ENCODE data around the gene ASTL. TPM values are rescaled to one million over a fixed set of nuclear protein-coding genes. Genes with fewer than 3 reads are reported as not detected.

Gene ASTL
- total RNA-seq, 1 donor from 2014 or later = not detected

GRCh38 chr2:96136129-96136720 is 2.1 kb downstream of the ASTL start:
- Mint-ChIP-seq H3K27me3 (ENCODE audit: insufficient read depth, low read depth) (peaks cover 2% of the 10 kb centered on the region), H3K9me3 (no peaks in the 10 kb centered on the region), H3K4me1 (no peaks in the 10 kb centered on the region), H3K36me3 (no peaks in the 10 kb centered on the region), H3K4me3 (no peak overlapping the region), H3K27ac (no peak overlapping the region)
- no peaks in the 10 kb centered on the region for H3K27me3 ChIP-seq
- H3K79me2 ChIP-seq (ENCODE audit: low read depth) = no peaks in the 10 kb centered on the region
- no peaks in the 10 kb centered on the region for H3K36me3 ChIP-seq
- no peaks in the 10 kb centered on the region for H3K4me1 ChIP-seq
- H3K27ac ChIP-seq = no peak overlapping the region
- TF ChIP-seq EZH2 (IDR thresholded peaks at IDR 0.05) (no peak), CTCF (IDR thresholded peaks at IDR 0.05) (no peak), EZH2phosphoT487 (IDR thresholded peaks at IDR 0.05) (no peak)
- no peak overlapping the region for H3K9ac ChIP-seq
- no peak for DNase-seq (ENCODE audit: low spot score)
- no peaks in the 10 kb centered on the region for H4K20me1 ChIP-seq (ENCODE audit: low read depth)
- no peak overlapping the region for H3K4me2 ChIP-seq
- H3K4me3 ChIP-seq = no peak overlapping the region
- H3F3A ChIP-seq (ENCODE audit: low read depth) = no peaks in the 10 kb centered on the region
- H2AFZ ChIP-seq (replicated peaks) = no peak overlapping the region
- H3K9me3 ChIP-seq (ENCODE audit: low read depth) = no peaks in the 10 kb centered on the region

DNA sequence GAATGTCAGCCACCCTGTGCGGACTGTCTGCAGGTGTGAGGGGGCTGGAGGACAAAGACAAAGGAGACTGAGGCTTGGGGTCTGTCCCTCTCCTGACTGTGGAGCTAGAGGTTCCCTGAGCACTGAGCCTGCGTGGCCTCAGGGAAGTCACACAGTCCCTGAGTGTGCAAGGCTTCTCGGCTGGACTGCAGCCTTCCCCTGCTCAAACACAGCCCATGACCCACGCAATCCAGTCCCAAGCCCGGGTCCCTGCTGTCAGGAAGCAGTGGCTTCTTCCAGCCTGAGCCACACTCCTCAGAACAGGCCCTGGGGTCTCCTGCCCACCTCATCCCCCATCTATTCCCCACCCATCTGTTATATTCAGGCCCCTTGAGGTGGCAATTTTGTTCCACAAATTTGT is 2.7 kb downstream of the ASTL start:
- H3K27ac Mint-ChIP-seq = no peak overlapping the region
- no peaks in the 10 kb centered on the region for H3K4me1 Mint-ChIP-seq
- peaks cover 2% of the 10 kb centered on the region for H3K27me3 Mint-ChIP-seq (ENCODE audit: insufficient read depth, low read depth)

GRCh38 chr2:96135171-96135570 is 3.1 kb downstream of the ASTL start:
- no peaks in the 10 kb centered on the region for H4K20me1 ChIP-seq (ENCODE audit: low read depth)
- H3K27ac ChIP-seq = no peak overlapping the region
- DNase-seq (ENCODE audit: low spot score) = no peak
- H3K27me3 Mint-ChIP-seq (ENCODE audit: insufficient read depth, low read depth) = peaks cover 4% of the 10 kb centered on the region
- no peaks in the 10 kb centered on the region for H3K27me3 ChIP-seq
- H3K4me1 Mint-ChIP-seq = no peaks in the 10 kb centered on the region
- H3K36me3 ChIP-seq = no peaks in the 10 kb centered on the region
- H3K79me2 ChIP-seq (ENCODE audit: low read depth) = no peaks in the 10 kb centered on the region
- H2AFZ ChIP-seq (replicated peaks) = no peak overlapping the region
- no peak overlapping the region for H3K27ac Mint-ChIP-seq
- no peak overlapping the region for H3K4me3 Mint-ChIP-seq
- no peaks in the 10 kb centered on the region for H3F3A ChIP-seq (ENCODE audit: low read depth)
- H3K9me3 ChIP-seq (ENCODE audit: low read depth) = no peaks in the 10 kb centered on the region
- no peaks in the 10 kb centered on the region for H3K36me3 Mint-ChIP-seq
- TF ChIP-seq EZH2phosphoT487 (IDR thresholded peaks at IDR 0.05) (no peak), CTCF (IDR thresholded peaks at IDR 0.05) (no peak), EZH2 (IDR thresholded peaks at IDR 0.05) (no peak)
- no peak overlapping the region for H3K4me2 ChIP-seq
- no peak overlapping the region for H3K9ac ChIP-seq
- H3K9me3 Mint-ChIP-seq = no peaks in the 10 kb centered on the region
- H3K4me1 ChIP-seq = no peaks in the 10 kb centered on the region
- H3K4me3 ChIP-seq = no peak overlapping the region

More for the DNA sequence above, 2.7 kb downstream of the ASTL start:
- no peak for DNase-seq (ENCODE audit: low spot score)
- Histone ChIP-seq H3K4me1 (no peaks in the 10 kb centered on the region), H4K20me1 (ENCODE audit: low read depth) (no peaks in the 10 kb centered on the region), H3K27me3 (no peaks in the 10 kb centered on the region), H3K9me3 (ENCODE audit: low read depth) (no peaks in the 10 kb centered on the region), H3K27ac (no peak overlapping the region), H3K4me2 (no peak overlapping the region), H3K4me3 (no peak overlapping the region), H3K79me2 (ENCODE audit: low read depth) (no peaks in the 10 kb centered on the region), H2AFZ (replicated peaks) (no peak overlapping the region), H3K9ac (no peak overlapping the region), H3F3A (ENCODE audit: low read depth) (no peaks in the 10 kb centered on the region), H3K36me3 (no peaks in the 10 kb centered on the region)
- TF ChIP-seq EZH2phosphoT487 (IDR thresholded peaks at IDR 0.05) = no peak
- no peak for TF ChIP-seq EZH2 (IDR thresholded peaks at IDR 0.05)
- H3K9me3 Mint-ChIP-seq = no peaks in the 10 kb centered on the region
- no peaks in the 10 kb centered on the region for H3K36me3 Mint-ChIP-seq
- no peak overlapping the region for H3K4me3 Mint-ChIP-seq

DNA sequence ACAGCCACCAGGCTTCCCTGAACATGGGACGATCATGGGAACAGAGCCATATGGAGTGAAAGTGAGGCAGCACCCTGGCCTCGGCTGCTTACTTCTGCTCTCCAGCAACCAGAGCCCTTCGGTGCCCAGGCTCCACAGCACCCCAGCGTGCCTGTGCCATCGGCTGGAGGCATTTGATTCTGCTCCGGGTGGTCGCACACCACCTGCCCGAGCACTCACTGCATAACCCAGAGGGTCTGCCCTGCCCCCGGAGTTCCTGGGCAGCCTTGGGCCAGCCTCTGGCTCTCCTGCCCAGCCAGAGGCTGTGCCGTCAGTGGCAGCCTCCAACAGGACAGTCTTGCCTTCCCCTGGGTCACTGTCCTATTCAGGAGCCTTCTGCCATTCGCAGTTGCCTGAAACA is 3.9 kb downstream of the ASTL start:
- no peak overlapping the region for H3K4me3 Mint-ChIP-seq
- Histone ChIP-seq H3F3A (ENCODE audit: low read depth) (no peaks in the 10 kb centered on the region), H3K36me3 (no peaks in the 10 kb centered on the region), H3K27ac (no peak overlapping the region), H3K79me2 (ENCODE audit: low read depth) (no peaks in the 10 kb centered on the region), H3K4me3 (no peak overlapping the region), H3K9ac (no peak overlapping the region), H2AFZ (replicated peaks) (no peak overlapping the region), H4K20me1 (ENCODE audit: low read depth) (no peaks in the 10 kb centered on the region), H3K9me3 (ENCODE audit: low read depth) (no peaks in the 10 kb centered on the region), H3K27me3 (no peaks in the 10 kb centered on the region), H3K4me1 (no peaks in the 10 kb centered on the region), H3K4me2 (no peak overlapping the region)
- no peak overlapping the region for H3K27ac Mint-ChIP-seq
- DNase-seq (ENCODE audit: low spot score) = no peak
- no peaks in the 10 kb centered on the region for H3K9me3 Mint-ChIP-seq
- no peaks in the 10 kb centered on the region for H3K4me1 Mint-ChIP-seq
- H3K36me3 Mint-ChIP-seq = no peaks in the 10 kb centered on the region
- H3K27me3 Mint-ChIP-seq (ENCODE audit: insufficient read depth, low read depth) = peaks cover 4% of the 10 kb centered on the region
- TF ChIP-seq EZH2 (IDR thresholded peaks at IDR 0.05) (no peak), EZH2phosphoT487 (IDR thresholded peaks at IDR 0.05) (no peak), CTCF (IDR thresholded peaks at IDR 0.05) (no peak)

Data from neural progenitor cell (in vitro differentiated cells).